ENCODE data around the gene PTPRM.

- TF ChIP-seq CTCF (conservative IDR thresholded peaks at IDR 0.05; ENCODE audit: low read depth, low read length) (no peak), POLR2A (IDR thresholded peaks at IDR 0.05; ENCODE audit: low read depth, low read length) (no peak), FOS (IDR thresholded peaks at IDR 0.05; ENCODE audit: low read depth, low read length) (no peak), CEBPB (IDR thresholded peaks at IDR 0.05; ENCODE audit: low read depth, low read length) (no peak), SMC3 (IDR thresholded peaks at IDR 0.05; ENCODE audit: low read depth, low read length) (no peak), RCOR1 (IDR thresholded peaks at IDR 0.05; ENCODE audit: insufficient replicate concordance, low read length) (no peak), MXI1 (IDR thresholded peaks at IDR 0.05; ENCODE audit: borderline replicate concordance, low read depth, low read length) (no peak), NFE2L2 (IDR thresholded peaks at IDR 0.05; ENCODE audit: low read depth, low read length) (no peak), CHD1 (IDR thresholded peaks at IDR 0.05; ENCODE audit: low read depth, low read length) (no peak), BHLHE40 (IDR thresholded peaks at IDR 0.05; ENCODE audit: low read depth, low read length) (no peak), MAFK (IDR thresholded peaks at IDR 0.05; ENCODE audit: low read depth, low read length) (no peak), RAD21 (IDR thresholded peaks at IDR 0.05; ENCODE audit: low read length) (no peak), MAZ (IDR thresholded peaks at IDR 0.05; ENCODE audit: borderline replicate concordance, low read depth, low read length) (no peak)
Measured at GRCh38 chr18:7978834-7979233, 411.7 kb downstream of the PTPRM start.
